Measurements from ENCODE around the gene KIF1B.

- no peak for TF ChIP-seq CTCF (IDR thresholded peaks at IDR 0.05)
- TF ChIP-seq POLR2A (IDR thresholded peaks at IDR 0.05): no peak
These were observed 88.8 kb downstream of the KIF1B start for GRCh38 chr1:10299151-10299550.

Measured in Peyer's patch (tissue), 4 donors.